Limb (tissue), 2 donors: Measurements from ENCODE around the gene UBE2M.
A peak's percentile ranks its signal among the peaks of the same experiment; 100 is the strongest.

Experiments
- DNase-seq, 2 donors: peaks; one replicate each; pipeline ENCODE4 v3.0.0-alpha.2; 2016; ENCODE audit errors: extremely low spot score in 2 of 2

UBE2M gene

GRCh38 chr19:58555920-58556621 lies 2.3 kb downstream of the UBE2M start:
- peak in 1 of 2 donors; percentile 27 for DNase-seq

- DNase-seq, result no peak
Observed at GRCh38 chr19:58555369-58555885, 3.0 kb downstream of the UBE2M start.

- DNase-seq, result peak; percentile 96 to 98
Observed at GRCh38 chr19:58554494-58555368, 3.7 kb downstream of the UBE2M start, which contains the start of gene CHMP2A. TSS of gene CHMP2A (minus strand) at chr19:58555105. CDS start at chr19:58554212, 893 bp downstream.

- no peak for DNase-seq
Observed at GRCh38 chr19:58553799-58554493, 4.5 kb downstream of the UBE2M start.

GRCh38 chr19:58552655-58553054 lies 5.8 kb downstream of the UBE2M start:
- no peak for DNase-seq

GRCh38 chr19:58551577-58552471 lies 6.6 kb downstream of the UBE2M start:
- no peak for DNase-seq

GRCh38 chr19:58551123-58551497 lies 7.3 kb downstream of the UBE2M start:
- DNase-seq, result no peak

GRCh38 chr19:58550362-58551122 lies 7.9 kb downstream of the UBE2M start:
- no peak for DNase-seq

GRCh38 chr19:58549664-58550361 lies 8.6 kb downstream of the UBE2M start:
- no peak for DNase-seq

GRCh38 chr19:58548859-58549663 lies 9.3 kb downstream of the UBE2M start:
- DNase-seq, result no peak

- no peak for DNase-seq
Observed at GRCh38 chr19:58547323-58548312, 10.8 kb downstream of the UBE2M start.

- DNase-seq, result no peak
Observed at GRCh38 chr19:58546019-58546530, 12.3 kb downstream of the UBE2M start.

GRCh38 chr19:58545286-58546018 lies 13.0 kb downstream of the UBE2M start:
- no peak for DNase-seq

- DNase-seq, result peak in 1 of 2 donors; percentile 93
Observed at GRCh38 chr19:58544591-58545285, 13.7 kb downstream of the UBE2M start.

GRCh38 chr19:58543826-58544590 lies 14.4 kb downstream of the UBE2M start, which contains the start of gene TRIM28:
TSS of gene TRIM28 (plus strand) at chr19:58544064. CDS start at chr19:58544758, 694 bp downstream.
- peak; percentile 99 to 100 for DNase-seq
